Measurements from ENCODE around the gene LMNTD1. TPM values are rescaled to one million over a fixed set of nuclear protein-coding genes. Genes with fewer than 3 reads are reported as not detected.

LMNTD1 gene
- total RNA-seq, 1 donor from 2014 or later, result not detected

GRCh38 chr12:25591144-25591543 is 38.1 kb upstream of the LMNTD1 start:
- H3K27me3 Mint-ChIP-seq (ENCODE audit: unreplicated experiment), result no peaks in the 10 kb centered on the region
- TF ChIP-seq, protein P1, sequence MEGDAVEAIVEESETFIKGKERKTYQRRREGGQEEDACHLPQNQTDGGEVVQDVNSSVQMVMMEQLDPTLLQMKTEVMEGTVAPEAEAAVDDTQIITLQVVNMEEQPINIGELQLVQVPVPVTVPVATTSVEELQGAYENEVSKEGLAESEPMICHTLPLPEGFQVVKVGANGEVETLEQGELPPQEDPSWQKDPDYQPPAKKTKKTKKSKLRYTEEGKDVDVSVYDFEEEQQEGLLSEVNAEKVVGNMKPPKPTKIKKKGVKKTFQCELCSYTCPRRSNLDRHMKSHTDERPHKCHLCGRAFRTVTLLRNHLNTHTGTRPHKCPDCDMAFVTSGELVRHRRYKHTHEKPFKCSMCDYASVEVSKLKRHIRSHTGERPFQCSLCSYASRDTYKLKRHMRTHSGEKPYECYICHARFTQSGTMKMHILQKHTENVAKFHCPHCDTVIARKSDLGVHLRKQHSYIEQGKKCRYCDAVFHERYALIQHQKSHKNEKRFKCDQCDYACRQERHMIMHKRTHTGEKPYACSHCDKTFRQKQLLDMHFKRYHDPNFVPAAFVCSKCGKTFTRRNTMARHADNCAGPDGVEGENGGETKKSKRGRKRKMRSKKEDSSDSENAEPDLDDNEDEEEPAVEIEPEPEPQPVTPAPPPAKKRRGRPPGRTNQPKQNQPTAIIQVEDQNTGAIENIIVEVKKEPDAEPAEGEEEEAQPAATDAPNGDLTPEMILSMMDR (IDR thresholded peaks at IDR 0.05), result peak; percentile 22
- no peak for DNase-seq (ENCODE audit: extremely low spot score, unreplicated experiment)
- peaks cover 18% of the 10 kb centered on the region for H3K9me3 Mint-ChIP-seq (ENCODE audit: unreplicated experiment)
- no peaks in the 10 kb centered on the region for H3K36me3 Mint-ChIP-seq (ENCODE audit: unreplicated experiment)
- H3K27ac Mint-ChIP-seq (ENCODE audit: unreplicated experiment), result no peak overlapping the region
- H3K4me1 Mint-ChIP-seq (ENCODE audit: unreplicated experiment), result peaks cover 3% of the 10 kb centered on the region
- H3K4me3 Mint-ChIP-seq (ENCODE audit: unreplicated experiment), result no peak overlapping the region

DNA sequence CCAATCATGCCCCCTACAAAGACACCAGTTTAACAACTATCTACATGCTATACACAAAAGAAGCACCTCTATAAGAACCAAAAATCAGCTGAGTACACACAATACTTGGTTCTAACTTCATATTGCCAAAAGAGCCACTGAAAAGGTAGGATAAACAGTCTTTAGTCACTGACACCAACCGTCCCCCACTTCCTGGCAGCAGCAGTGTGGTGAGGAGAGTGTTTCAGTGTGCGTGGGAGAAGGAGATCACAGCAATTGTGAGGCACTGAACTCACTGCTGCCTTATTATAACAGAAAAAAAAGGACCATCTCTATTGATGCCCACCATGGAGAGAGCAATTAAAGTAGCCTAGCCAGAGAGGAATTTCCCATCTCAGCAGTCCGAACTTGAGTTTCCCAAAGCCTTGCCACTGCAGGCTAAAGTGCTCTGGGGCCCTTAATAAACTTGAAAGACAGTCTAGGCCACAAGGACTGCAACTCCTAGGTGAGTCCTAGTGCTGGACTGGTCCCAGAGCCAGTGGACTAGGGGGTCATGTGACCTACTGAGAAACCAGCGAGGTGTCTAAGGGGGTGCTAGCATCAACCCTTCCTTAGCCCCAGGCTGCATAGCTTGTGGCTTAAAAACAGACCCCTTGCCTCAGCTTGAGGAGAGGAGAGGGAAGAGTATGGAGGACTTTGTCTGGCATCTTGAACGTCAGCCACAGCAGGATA is 37.1 kb upstream of the LMNTD1 start:
- Mint-ChIP-seq H3K27me3 (ENCODE audit: unreplicated experiment) (no peaks in the 10 kb centered on the region), H3K4me3 (ENCODE audit: unreplicated experiment) (no peak overlapping the region), H3K4me1 (ENCODE audit: unreplicated experiment) (peaks cover 8% of the 10 kb centered on the region), H3K36me3 (ENCODE audit: unreplicated experiment) (no peaks in the 10 kb centered on the region), H3K27ac (ENCODE audit: unreplicated experiment) (no peak overlapping the region), H3K9me3 (ENCODE audit: unreplicated experiment) (peaks cover 12% of the 10 kb centered on the region)
- TF ChIP-seq, protein P1 (IDR thresholded peaks at IDR 0.05), result no peak
- no peak for DNase-seq (ENCODE audit: extremely low spot score, unreplicated experiment)

DNA sequence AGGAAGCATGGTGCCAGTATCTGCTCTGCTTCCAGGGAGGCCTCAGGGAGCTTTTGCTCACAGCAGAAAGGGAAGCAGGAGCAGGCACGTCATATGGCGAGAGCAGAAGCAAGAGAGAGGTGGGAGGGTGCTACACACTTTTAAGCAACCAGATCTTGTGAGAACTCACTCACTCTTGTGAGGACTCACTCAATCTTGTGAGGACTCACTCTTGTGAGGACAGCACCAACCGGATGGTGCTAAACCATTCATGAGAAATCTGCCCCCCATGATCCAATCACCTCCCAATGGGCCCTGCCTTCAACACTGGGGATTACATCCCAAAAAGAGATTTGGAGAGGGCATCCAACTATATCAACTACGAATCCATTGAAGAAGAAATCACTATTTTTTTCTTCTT is 34.3 kb upstream of the LMNTD1 start:
- H3K27ac Mint-ChIP-seq (ENCODE audit: unreplicated experiment), result no peak overlapping the region
- TF ChIP-seq, protein P1 (IDR thresholded peaks at IDR 0.05), result no peak
- peaks cover 12% of the 10 kb centered on the region for H3K9me3 Mint-ChIP-seq (ENCODE audit: unreplicated experiment)
- DNase-seq (ENCODE audit: extremely low spot score, unreplicated experiment), result no peak
- no peaks in the 10 kb centered on the region for H3K36me3 Mint-ChIP-seq (ENCODE audit: unreplicated experiment)
- H3K4me1 Mint-ChIP-seq (ENCODE audit: unreplicated experiment), result peaks cover 17% of the 10 kb centered on the region
- H3K4me3 Mint-ChIP-seq (ENCODE audit: unreplicated experiment), result no peak overlapping the region
- no peaks in the 10 kb centered on the region for H3K27me3 Mint-ChIP-seq (ENCODE audit: unreplicated experiment)

GRCh38 chr12:25585662-25586061 is 32.6 kb upstream of the LMNTD1 start:
- H3K27ac Mint-ChIP-seq (ENCODE audit: unreplicated experiment), result no peak overlapping the region
- TF ChIP-seq, protein P1 (IDR thresholded peaks at IDR 0.05), result no peak
- DNase-seq (ENCODE audit: extremely low spot score, unreplicated experiment), result no peak
- H3K36me3 Mint-ChIP-seq (ENCODE audit: unreplicated experiment), result no peaks in the 10 kb centered on the region
- H3K4me3 Mint-ChIP-seq (ENCODE audit: unreplicated experiment), result no peak overlapping the region
- H3K27me3 Mint-ChIP-seq (ENCODE audit: unreplicated experiment), result no peaks in the 10 kb centered on the region
- H3K4me1 Mint-ChIP-seq (ENCODE audit: unreplicated experiment), result peaks cover 17% of the 10 kb centered on the region
- H3K9me3 Mint-ChIP-seq (ENCODE audit: unreplicated experiment), result peaks cover 12% of the 10 kb centered on the region

- TF ChIP-seq, protein P1 (IDR thresholded peaks at IDR 0.05), result no peak
- DNase-seq (ENCODE audit: extremely low spot score, unreplicated experiment), result no peak
Observed at GRCh38 chr12:25585021-25585523, 32.0 kb upstream of the LMNTD1 start.

More at GRCh38 chr12:25585021-25585523, 32.0 kb upstream of the LMNTD1 start:
- H3K27me3 Mint-ChIP-seq (ENCODE audit: unreplicated experiment), result no peaks in the 10 kb centered on the region
- peaks cover 12% of the 10 kb centered on the region for H3K9me3 Mint-ChIP-seq (ENCODE audit: unreplicated experiment)
- peaks cover 17% of the 10 kb centered on the region for H3K4me1 Mint-ChIP-seq (ENCODE audit: unreplicated experiment)
- H3K36me3 Mint-ChIP-seq (ENCODE audit: unreplicated experiment), result no peaks in the 10 kb centered on the region
- peak overlapping the region; percentile 56 for H3K27ac Mint-ChIP-seq (ENCODE audit: unreplicated experiment)
- H3K4me3 Mint-ChIP-seq (ENCODE audit: unreplicated experiment), result no peak overlapping the region
